Activated CD8-positive, alpha-beta memory T cell treated with anti-CD3 and anti-CD28 coated beads, Interleukin-2, amount 50 U/mL, for 1 hour (primary cell): ENCODE data around the gene RAB42.
"Not testable (repeated sequence)": the region's sequence is repeated elsewhere in the genome, so short reads cannot be mapped to it uniquely, and the experiment has no call there.

ENCODE experiments used
- DNase-seq: peaks from one replicate; pipeline ENCODE4 v3.0.0-alpha.2; 2020; ENCODE audit errors: extremely low read depth

The RAB42 gene, protein sequence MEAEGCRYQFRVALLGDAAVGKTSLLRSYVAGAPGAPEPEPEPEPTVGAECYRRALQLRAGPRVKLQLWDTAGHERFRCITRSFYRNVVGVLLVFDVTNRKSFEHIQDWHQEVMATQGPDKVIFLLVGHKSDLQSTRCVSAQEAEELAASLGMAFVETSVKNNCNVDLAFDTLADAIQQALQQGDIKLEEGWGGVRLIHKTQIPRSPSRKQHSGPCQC

GRCh38 chr1:28591708-28592320 lies at the start of gene RAB42:
Gene RAB42 (plus strand): TSS chr1:28592265. CDS start chr1:28592512, 247 bp downstream.
- no peak for DNase-seq

- no peak for DNase-seq
Observed at GRCh38 chr1:28545246-28545628, 46.8 kb upstream of the RAB42 start.

GRCh38 chr1:28548318-28548717 lies 43.7 kb upstream of the RAB42 start:
- DNase-seq, result no peak

GRCh38 chr1:28551381-28551780 lies 40.7 kb upstream of the RAB42 start:
- DNase-seq, result no peak

GRCh38 chr1:28552758-28553663 lies 39.1 kb upstream of the RAB42 start, which contains the start of gene TRNAU1AP:
Gene TRNAU1AP (plus strand): TSS chr1:28553085. CDS start chr1:28553111, 26 bp downstream.
- DNase-seq, result peak; percentile 85

GRCh38 chr1:28560886-28561285 lies 31.2 kb upstream of the RAB42 start:
- no peak for DNase-seq

- DNase-seq, result no peak
Observed at GRCh38 chr1:28564310-28564709, 27.8 kb upstream of the RAB42 start.

DNA sequence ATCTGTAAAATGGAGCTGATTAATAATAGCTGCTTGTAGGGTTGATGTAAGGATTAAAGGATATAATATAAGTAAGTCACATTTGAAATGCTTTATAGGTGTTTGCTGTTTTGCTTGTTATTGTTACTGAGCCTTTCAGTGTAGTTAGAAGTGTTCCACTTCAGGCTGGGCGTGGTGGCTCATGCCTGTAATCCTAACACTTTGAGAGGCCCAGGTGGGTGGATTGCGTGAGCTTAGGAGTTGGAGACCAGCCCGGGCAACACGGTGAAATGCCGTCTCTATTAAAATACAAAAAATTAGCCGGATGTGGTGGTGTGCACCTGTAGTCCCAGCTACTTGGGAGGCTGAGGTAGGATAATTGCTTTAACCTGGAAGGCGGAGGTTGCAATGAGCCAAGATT lies 27.0 kb upstream of the RAB42 start:
- DNase-seq, result no peak

- DNase-seq, result no peak
Observed at GRCh38 chr1:28565726-28566125, 26.3 kb upstream of the RAB42 start.

DNA sequence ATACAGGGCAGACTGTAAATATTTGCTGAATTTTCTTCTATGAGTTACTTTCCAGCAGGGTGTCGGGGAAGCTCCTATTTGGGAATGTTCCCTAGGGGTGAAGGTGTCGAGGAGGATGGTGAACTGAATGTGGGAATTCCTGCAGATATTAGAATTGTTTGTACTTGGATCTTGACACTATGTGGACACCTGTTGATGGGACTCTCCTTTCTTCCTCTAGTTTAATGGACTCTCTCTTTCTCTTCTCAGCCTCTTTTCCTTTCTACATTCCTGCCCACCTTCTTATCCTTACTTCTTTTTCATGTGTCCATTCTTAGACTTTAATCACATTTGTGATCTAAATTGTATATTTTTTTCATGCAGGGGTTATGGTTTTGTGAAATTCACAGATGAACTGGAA lies 25.1 kb upstream of the RAB42 start:
- no peak for DNase-seq

GRCh38 chr1:28571911-28572310 lies 20.2 kb upstream of the RAB42 start:
- DNase-seq, result no peak

- not testable (repeated sequence) for DNase-seq
Observed at GRCh38 chr1:28572891-28573290, 19.2 kb upstream of the RAB42 start.

DNA sequence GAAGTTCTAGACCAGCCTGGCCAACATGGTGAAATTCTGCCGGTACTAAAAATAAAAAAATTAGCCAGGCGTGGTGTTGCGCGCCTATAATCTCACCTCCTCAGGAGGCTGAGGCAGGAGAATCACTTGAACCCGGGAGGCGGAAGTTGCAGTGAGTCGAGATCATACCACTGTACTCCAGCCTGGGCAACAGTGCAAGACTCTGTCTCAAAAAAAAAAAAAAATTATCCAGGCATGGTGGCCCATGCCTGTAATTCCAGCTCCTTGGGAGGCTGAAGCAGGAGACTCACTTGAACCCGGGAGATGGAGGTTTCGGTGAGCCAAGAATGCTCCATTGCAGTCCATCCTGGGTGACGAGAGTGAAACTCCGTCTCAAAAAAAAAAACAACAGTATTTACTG lies 18.5 kb upstream of the RAB42 start:
- no peak for DNase-seq

DNA sequence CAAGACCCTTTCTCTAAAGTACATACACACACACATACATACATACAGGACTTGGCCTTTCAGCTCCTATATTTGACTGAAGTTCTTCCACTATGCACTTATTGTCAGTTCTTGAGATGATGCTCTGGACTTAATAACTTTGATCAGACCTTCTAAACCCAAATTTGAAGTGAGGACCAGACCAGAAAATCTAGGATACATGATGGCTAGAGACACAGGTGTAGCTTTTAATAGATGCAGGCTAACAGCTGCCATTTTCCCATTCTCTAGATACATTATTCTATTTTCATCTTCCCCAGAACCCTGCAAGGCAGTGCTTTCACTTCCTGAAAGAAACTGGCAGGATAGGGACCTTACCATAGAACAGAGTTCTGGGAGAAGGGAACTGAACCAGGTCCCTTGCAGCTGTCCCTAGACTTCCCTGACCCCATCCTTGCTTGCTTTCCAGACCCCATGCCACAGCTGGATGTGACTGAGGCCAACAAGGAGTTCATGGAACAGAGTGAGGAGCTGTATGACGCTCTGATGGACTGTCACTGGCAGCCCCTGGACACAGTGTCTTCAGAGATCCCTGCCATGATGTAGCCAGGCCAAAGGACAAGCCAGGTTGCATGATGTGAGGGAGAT lies 14.9 kb upstream of the RAB42 start:
- DNase-seq, result no peak

GRCh38 chr1:28577738-28578536 lies 14.1 kb upstream of the RAB42 start:
- no peak for DNase-seq

GRCh38 chr1:28578696-28579218 lies 13.3 kb upstream of the RAB42 start:
- no peak for DNase-seq

DNA sequence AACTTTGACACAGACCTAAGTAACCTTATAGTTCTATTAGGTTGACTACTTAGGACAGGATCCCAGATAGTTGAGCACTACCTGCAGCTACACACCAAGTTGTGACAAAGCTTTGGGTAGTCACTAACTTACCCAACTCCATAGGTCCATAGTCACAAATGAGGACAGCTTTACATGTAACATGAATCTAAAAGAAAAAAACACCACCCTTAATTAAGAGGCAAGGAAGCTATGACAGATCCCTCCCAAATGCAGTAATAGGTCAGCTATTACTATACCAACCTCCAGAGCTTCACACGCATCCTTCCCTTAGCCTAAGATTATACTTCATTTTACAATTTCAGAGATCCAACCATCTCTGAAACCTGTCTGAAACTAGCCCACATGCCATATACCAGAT lies 12.7 kb upstream of the RAB42 start:
- DNase-seq, result no peak

- peak; percentile 36 for DNase-seq
Observed at GRCh38 chr1:28580722-28581530, 11.1 kb upstream of the RAB42 start.

DNA sequence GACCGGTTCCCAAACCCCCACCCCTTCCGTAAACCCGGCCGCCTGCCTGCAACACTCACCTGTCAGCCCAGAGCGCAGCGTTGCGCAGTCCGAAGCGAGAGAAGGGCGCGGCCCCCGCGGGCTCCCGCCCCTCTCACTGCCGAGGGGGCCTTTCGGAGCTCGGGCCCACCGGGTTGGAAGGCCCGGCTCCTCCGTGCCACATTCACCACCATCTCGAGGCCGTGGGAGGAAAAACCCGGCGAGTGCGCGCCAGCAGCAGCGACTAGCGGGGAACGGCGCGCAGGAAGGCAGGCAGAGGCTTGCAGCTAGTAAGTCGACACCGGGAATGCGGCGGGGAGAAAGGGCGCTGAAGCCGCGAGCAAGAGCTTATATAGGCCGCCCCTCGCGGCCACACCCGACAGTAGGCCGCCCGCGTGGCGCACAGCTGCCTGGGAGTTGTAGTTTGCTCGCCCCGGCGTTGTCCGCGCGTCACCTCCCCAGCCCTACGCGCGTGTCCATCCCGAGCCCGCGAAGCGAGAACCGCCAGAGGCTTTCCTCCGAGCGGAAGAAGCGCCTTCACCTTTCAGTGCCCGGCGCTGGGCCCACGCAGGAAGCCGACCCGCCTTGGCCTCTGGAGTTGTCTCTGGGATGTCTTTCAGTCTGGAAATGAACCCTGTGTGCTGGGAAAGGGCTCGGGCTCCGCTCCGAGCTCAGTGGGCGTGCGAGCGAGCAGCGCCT lies 10.4 kb upstream of the RAB42 start:
- DNase-seq, result peak; percentile 83

DNA sequence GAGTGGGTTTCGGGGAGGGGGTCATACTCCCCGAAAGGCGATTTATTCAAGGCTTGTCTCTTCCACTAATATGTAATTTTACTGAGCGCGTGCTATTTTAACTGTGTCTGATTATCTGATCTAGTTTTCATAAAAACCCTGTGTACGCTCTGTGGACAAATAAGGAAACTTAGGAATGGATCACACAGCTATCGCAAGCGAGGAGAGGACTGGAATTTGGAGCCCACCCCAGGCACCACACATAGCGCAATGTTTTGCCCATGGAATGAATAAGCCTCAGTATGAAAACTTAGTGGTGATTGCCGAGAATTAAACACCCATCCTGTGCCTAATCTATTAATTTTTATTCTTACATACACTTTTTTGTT lies 9.8 kb upstream of the RAB42 start:
- DNase-seq, result no peak
